Tibial nerve (tissue), 4 donors: ENCODE measurements around the gene SETX.
"Not testable (repeated sequence)": the region's sequence is repeated elsewhere in the genome, so short reads cannot be mapped to it uniquely, and the experiment has no call there.

ENCODE experiments used
- CTCF ChIP-seq, 5 experiments: fragments of 200-600 bp in 3 of 5; fragments of 450-650 bp in 2 of 5; sonication (generic) in 3 of 5; IDR thresholded peaks; one replicate each; pipeline ENCODE4 v1.5.1; 2016 to 2019; ENCODE audit warnings: antibody characterized with exemption in 5 of 5, mild to moderate bottlenecking in 3 of 5, moderate library complexity in 2 of 5
- EP300 ChIP-seq, 2 donors: sonication (generic); formaldehyde crosslinking; IDR thresholded peaks; one replicate each; pipeline ENCODE4 v1.6.1; 2017; ENCODE audit warnings: antibody characterized with exemption in 2 of 2, mild to moderate bottlenecking in 1 of 2
- POLR2A ChIP-seq, 2 donors: fragments of 450-650 bp; IDR thresholded peaks; one replicate each; pipeline ENCODE4 v1.6.1; 2017; ENCODE audit warnings: antibody characterized with exemption in 2 of 2, mild to moderate bottlenecking in 2 of 2, moderate library complexity in 2 of 2

- not testable (repeated sequence) for TF ChIP-seq CTCF, POLR2A, EP300 (IDR thresholded peaks at IDR 0.05)
Observed at GRCh38 chr9:132377769-132378168, 23.0 kb upstream of the SETX start.
